ENCODE data around the gene SLC7A6OS.

DNA sequence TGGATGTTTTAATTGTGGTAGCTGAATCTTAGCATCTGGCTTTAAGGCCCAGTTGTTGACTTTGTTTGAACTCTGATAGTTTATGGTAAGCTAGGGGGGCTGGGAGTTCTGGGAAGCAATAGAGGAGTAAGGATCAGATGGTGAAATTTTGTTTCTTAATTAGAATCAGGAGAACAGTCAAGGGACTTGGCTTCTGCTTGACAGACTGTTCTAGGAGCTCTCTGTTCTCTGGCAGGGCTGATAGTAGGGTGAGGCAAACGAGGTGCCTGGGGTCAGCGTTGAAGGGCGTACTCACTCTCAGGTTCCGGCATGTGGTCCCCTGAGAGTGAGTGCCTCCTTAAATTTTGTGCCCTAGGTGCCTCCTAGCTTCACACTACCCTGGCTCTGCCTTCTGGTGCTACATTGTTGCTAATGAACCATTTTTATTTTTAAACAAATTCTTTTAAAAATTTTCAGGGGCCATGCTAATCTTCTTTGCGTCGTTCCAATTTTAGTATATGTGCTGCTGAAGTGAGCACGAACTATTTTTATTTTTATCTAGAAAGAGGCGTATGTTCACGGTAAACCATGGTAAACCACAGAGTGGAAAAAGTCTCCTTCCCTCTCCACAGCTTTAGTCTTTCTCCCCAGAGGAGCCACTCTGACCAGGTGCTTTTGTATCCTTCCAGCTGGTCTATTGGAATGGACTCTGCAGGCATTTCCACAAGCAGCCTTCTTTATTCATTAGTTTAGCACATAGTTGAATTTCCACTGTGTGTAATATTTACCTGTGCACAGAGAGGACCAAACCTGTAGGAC, 26.7 kb downstream of the SLC7A6OS start:
- no peak for TF ChIP-seq MAX (IDR thresholded peaks at IDR 0.05)
- TF ChIP-seq, protein P1, sequence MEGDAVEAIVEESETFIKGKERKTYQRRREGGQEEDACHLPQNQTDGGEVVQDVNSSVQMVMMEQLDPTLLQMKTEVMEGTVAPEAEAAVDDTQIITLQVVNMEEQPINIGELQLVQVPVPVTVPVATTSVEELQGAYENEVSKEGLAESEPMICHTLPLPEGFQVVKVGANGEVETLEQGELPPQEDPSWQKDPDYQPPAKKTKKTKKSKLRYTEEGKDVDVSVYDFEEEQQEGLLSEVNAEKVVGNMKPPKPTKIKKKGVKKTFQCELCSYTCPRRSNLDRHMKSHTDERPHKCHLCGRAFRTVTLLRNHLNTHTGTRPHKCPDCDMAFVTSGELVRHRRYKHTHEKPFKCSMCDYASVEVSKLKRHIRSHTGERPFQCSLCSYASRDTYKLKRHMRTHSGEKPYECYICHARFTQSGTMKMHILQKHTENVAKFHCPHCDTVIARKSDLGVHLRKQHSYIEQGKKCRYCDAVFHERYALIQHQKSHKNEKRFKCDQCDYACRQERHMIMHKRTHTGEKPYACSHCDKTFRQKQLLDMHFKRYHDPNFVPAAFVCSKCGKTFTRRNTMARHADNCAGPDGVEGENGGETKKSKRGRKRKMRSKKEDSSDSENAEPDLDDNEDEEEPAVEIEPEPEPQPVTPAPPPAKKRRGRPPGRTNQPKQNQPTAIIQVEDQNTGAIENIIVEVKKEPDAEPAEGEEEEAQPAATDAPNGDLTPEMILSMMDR (IDR thresholded peaks at IDR 0.05 in 2 of 3, conservative IDR thresholded peaks at IDR 0.05 in 1 of 3; ENCODE audit: borderline replicate concordance in 1 of 3, insufficient read depth in 1 of 3, low read depth in 2 of 3, low read length in 2 of 3) = no peak
